Measurements from ENCODE around the gene OR4F6. TPM values are rescaled to one million over a fixed set of nuclear protein-coding genes. Genes with fewer than 3 reads are reported as not detected.
"Not testable (repeated sequence)": the region's sequence is repeated elsewhere in the genome, so short reads cannot be mapped to it uniquely, and the experiment has no call there.

Gene OR4F6
- total RNA-seq, 1 experiment from 2014 or later: not detected

- H3K79me1 ChIP-seq (ENCODE audit: insufficient read depth, low read depth, low read length, poor library complexity, severe bottlenecking); H4K8ac ChIP-seq (replicated peaks; ENCODE audit: insufficient read length, low read depth, low read length); H3K4me2 ChIP-seq (ENCODE audit: insufficient read depth, insufficient read length, low read length); H4K91ac ChIP-seq (ENCODE audit: insufficient read length, low read depth, low read length); H3K9ac ChIP-seq (ENCODE audit: extremely low read depth, insufficient read length, low read length); H3K9me3 ChIP-seq (ENCODE audit: control insufficient read depth, low read depth, low read length); H2AFZ ChIP-seq (ENCODE audit: low read length); H2BK120ac ChIP-seq (ENCODE audit: low read depth, low read length, poor library complexity, severe bottlenecking); DNase-seq; H2BK5ac ChIP-seq (ENCODE audit: insufficient read length, low read length); H3K27ac Mint-ChIP-seq; H2AK5ac ChIP-seq (ENCODE audit: insufficient read length, low read length); H2BK20ac ChIP-seq (ENCODE audit: low read depth, low read length, poor library complexity, severe bottlenecking); H3K27me3 ChIP-seq (ENCODE audit: insufficient read depth, low read length); H3K36me3 Mint-ChIP-seq (ENCODE audit: insufficient read depth in 1 of 3, low read depth in 3 of 3); H3K4ac ChIP-seq (ENCODE audit: low read depth, low read length); H3K4me3 Mint-ChIP-seq; H4K5ac ChIP-seq (ENCODE audit: insufficient read length, low read depth, low read length); H3K23ac ChIP-seq (ENCODE audit: insufficient read length, low read depth, low read length); H3K79me2 ChIP-seq (ENCODE audit: insufficient read depth, low read length); H2BK12ac ChIP-seq (ENCODE audit: insufficient read length, low read depth, low read length); H3K27ac ChIP-seq (ENCODE audit: insufficient read length, low read depth, low read length); H3K9me3 Mint-ChIP-seq; H3K18ac ChIP-seq (ENCODE audit: insufficient read length, low read depth, low read length); H4K20me1 ChIP-seq (ENCODE audit: control insufficient read depth, insufficient read depth, insufficient read length); H3K4me1 ChIP-seq (ENCODE audit: insufficient read depth, low read length); H3K27me3 Mint-ChIP-seq (ENCODE audit: low read depth); H3K14ac ChIP-seq (ENCODE audit: insufficient read depth, low read length); H2BK15ac ChIP-seq (ENCODE audit: low read depth, low read length); H3T11ph ChIP-seq (ENCODE audit: low read length); H3K4me1 Mint-ChIP-seq; H3K23me2 ChIP-seq (ENCODE audit: insufficient read length, low read depth, low read length, poor library complexity, severe bottlenecking); H3K56ac ChIP-seq (ENCODE audit: insufficient read length, low read depth, low read length): not testable (repeated sequence)
- WGBS (ENCODE audit: extremely low coverage, insufficient read length, low lambda C conversion rate): no CpG with 5 or more reads among the region's 7 CpGs
Measured at GRCh38 chr15:101765340-101765671, 38.0 kb upstream of the OR4F6 start.
